GM08714 (cell line): ENCODE results near the gene CLDN10.

ENCODE experiments used
- H3K4me3 ChIP-seq: fragments of 200-500 bp; sonication (Bioruptor generic); 2 replicates; pipeline ENCODE4 v1.5.1; 2014; ENCODE audit warnings: mild to moderate bottlenecking, low read length, inconsistent platforms
- ZNF274 ChIP-seq: IDR thresholded peaks from 2 replicates; pipeline ENCODE4 v1.6.1; 2012; ENCODE audit warnings: mild to moderate bottlenecking, low read depth, low read length

The CLDN10 gene

DNA sequence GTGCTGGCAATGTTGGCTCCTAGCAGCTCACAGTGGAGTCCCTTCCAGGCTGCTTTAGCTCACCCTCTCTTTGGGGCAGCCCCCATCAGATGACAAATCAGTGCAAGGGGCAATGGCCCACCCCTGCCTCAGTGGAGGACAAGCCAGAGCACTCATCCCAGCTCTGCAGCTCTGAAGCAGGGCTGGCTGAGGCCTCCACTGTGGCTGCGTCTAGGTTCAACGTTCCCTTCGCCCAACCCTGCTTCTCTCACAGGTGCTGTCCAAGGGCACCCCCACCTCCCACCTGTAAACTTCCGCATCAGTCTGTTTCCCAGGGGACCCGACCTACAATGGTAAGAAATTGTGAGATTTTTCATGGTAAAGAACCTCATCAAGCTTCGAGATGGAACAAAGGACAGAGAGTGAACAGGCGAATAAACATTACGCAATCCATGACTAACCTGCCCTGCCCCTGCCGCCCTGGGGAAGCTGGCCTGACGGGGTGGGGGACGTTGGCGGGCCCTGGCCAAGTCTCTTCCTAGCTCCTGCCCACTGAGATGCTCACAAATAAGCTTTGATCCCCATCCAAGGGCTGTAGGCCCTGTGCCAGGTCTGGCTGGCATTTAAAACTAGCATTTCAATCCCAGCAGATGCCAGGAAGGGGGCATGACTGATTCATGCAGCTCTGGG lies 51.5 kb downstream of the CLDN10 start:
- H3K4me3 ChIP-seq = no peak overlapping the region
- TF ChIP-seq ZNF274 = no peak

GRCh38 chr13:95604556-95604915 lies 52.0 kb downstream of the CLDN10 start:
- no peak for TF ChIP-seq ZNF274
- no peak overlapping the region for H3K4me3 ChIP-seq

DNA sequence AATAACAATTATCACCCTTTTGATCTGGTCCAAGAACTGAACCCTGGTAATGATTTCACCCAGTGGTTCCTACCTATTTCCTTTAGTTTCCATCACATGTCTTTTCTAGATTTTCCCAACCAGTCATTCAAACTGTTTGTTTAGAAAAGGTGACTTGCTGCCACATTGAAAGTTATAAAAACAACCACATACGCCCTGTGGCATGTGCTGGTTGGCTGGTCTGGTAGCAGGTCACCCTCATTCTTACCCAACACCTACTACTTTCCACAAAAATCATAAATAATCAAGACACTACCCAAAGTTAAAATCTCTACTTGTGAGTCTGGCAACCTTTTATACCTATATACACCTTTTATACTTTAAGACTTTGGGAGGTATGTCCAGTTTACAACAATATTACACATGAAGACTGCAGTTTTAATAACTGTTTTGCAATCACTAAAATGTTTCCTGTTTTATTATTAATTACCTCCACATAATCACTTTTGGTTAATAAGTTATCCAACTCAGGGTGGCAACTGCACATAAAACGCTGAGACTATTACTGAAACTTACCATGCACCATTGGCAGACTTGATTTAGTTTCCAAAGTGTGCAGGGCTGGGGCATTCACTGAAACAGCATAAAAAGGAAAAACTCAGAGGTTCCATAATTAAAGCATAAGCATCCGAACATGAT lies 53.1 kb downstream of the CLDN10 start:
- no peak overlapping the region for H3K4me3 ChIP-seq
- TF ChIP-seq ZNF274 = no peak

DNA sequence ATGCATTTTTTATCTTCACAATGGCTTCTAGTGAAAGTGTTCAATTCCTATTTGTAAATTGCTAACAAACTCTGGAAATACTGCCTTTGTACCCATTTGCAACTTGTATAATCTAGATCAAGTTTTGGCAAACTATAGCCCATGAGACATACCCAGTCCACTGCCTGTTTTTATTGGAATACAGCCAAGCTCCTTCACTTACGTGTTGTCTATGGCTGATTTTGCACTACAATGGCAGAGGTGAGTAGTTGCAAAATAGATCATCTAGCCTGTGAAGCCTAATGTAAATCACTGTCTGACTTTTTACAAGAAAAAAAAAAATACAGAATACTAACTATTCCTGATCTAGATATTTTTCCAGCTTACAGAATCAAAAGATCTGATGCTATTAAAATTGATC lies 54.8 kb downstream of the CLDN10 start:
- no peak for TF ChIP-seq ZNF274
- H3K4me3 ChIP-seq = no peak overlapping the region

- TF ChIP-seq ZNF274 = no peak
- H3K4me3 ChIP-seq = no peak overlapping the region
Observed at GRCh38 chr13:95608640-95609323, 56.3 kb downstream of the CLDN10 start.

DNA sequence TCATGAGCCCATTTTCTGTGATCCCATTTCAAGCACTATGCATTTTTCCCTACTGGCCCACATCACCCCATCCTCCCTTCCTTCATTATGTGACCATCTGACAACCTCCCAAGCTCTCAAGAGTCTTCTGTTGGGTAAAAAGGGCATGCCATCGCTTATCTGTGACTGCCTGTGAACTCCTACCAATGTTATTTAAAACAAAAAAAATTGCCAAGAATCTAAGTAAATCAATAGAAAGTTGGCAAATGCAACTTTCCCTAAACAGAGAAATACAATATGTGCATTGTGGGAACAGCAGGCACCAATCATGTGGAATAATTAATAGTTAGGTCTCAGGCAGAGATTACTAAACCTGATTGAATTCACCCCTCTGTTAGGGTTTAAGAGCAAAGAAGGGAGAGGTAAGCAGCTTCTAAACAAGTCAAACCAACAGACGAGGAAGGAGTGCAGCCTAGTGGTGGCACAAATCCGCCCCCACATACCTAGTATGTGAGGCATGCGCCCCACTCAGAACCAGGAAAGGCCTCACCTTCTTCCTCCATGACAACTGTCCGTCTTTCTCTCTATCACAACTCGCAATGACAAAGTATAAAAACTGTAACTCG lies 62.2 kb downstream of the CLDN10 start:
- TF ChIP-seq ZNF274 = no peak
- H3K4me3 ChIP-seq = no peak overlapping the region

GRCh38 chr13:95615539-95615938 lies 63.0 kb downstream of the CLDN10 start:
- no peak overlapping the region for H3K4me3 ChIP-seq
- TF ChIP-seq ZNF274 = no peak

GRCh38 chr13:95620030-95620824 lies 67.7 kb downstream of the CLDN10 start:
- H3K4me3 ChIP-seq = no peak overlapping the region
- no peak for TF ChIP-seq ZNF274

DNA sequence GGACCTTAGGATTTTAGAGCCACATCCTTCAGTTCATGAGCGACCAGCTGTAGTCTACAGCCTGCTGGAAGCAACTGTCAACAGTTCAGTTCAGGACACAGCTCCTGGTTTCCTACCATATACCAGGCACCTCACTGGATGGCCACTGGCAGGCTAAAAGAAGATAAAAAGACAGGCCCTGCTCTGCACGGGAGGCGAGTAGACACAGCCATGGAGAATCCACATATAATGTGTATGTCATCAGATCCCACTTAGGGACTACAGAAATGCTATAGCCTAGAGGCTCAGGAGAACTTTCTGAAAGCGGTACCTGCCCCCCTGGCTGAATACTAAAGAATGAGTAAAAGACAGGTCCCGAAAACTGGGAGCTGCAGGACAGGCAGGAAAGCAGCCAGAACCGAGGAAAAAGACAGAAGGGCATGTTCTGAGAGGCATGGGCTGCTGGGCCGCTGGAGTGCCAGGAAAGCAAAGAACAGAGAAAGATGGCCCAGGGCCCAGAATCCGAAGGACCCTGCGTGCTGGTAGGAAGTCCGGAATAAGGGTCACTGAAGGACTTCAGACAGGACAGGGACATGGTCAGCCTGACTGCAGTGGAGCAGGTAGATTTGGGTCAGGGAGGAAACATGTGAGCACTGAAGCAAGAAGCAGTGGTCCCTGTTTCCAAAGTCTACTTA lies 68.4 kb downstream of the CLDN10 start:
- no peak overlapping the region for H3K4me3 ChIP-seq
- no peak for TF ChIP-seq ZNF274

DNA sequence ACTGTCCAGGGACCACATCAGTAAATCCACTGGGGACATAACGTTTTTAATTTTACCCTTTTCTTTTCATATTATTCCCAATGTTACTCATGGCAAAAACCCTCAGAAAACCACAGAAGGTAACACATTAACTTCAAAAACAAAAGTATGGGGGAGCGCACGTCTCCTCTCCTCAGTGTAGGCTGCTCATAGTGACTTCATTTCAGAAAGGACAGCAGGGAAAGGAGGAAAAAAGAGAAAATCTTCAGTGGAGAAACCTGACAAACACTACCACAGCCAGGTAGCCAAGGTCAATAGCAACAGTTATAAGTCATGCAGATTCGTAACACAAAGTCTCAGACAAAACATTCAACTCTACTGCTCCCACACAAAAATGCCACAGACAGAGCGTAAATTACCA lies 70.6 kb downstream of the CLDN10 start:
- no peak for TF ChIP-seq ZNF274
- no peak overlapping the region for H3K4me3 ChIP-seq

DNA sequence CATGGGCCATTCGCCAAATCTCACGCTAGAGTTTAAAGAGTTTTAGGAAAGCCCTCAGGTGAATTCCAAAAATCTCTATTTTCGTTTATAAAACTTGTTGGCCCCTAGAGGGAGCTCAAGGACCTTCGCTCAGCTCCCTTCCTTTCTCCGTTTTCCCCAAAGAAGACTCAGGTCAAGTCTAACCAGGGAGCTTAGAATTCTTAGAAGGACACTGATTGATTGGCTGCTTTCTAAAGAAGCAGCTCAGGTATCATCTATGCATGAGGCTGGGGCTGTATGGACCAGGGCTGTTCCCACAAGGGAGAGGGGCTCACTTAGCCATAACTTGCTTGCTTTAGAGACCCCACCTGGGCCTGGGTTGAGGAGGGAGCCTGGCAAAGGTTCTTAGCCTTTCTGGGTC lies 71.5 kb downstream of the CLDN10 start:
- TF ChIP-seq ZNF274 = no peak
- H3K4me3 ChIP-seq = no peak overlapping the region

GRCh38 chr13:95626768-95627167 lies 74.2 kb downstream of the CLDN10 start:
- no peak for TF ChIP-seq ZNF274

DNA sequence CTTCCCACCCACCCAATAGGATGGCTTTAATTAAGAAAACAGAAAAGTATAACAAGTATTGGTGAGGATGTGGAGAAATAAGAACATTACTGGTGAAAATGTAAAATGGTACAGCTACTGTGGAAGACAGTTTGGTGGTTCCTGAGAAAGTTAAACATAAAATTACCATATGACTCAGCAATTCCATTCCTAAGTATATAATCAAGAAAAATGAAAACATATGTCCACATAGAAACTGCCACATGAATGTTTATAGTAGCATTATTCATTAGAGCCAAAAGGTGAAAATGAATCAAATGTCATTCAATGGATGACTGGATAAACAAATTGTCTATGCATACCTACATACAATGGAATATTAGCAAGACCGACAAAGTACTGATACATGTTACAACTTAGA lies 75.1 kb downstream of the CLDN10 start:
- no peak overlapping the region for H3K4me3 ChIP-seq
- TF ChIP-seq ZNF274 = no peak

More at GRCh38 chr13:95626768-95627167, 74.2 kb downstream of the CLDN10 start:
- H3K4me3 ChIP-seq = no peak overlapping the region
